Activated CD8-positive, alpha-beta memory T cell treated with anti-CD3 and anti-CD28 coated beads, Interleukin-2, amount 50 U/mL, for 1 hour (primary cell): ENCODE data around the gene HADH.
"Not testable (repeated sequence)": the region's sequence is repeated elsewhere in the genome, so short reads cannot be mapped to it uniquely, and the experiment has no call there.

Experiments used
- DNase-seq: peaks from one replicate; pipeline ENCODE4 v3.0.0-alpha.2; 2020; ENCODE audit errors: extremely low read depth

The HADH gene

GRCh38 chr4:107996949-107997788 lies 7.5 kb downstream of the HADH start:
- no peak for DNase-seq

- DNase-seq: no peak
Observed at GRCh38 chr4:107997794-107998193, 8.1 kb downstream of the HADH start.

GRCh38 chr4:107999932-108000539 lies 10.3 kb downstream of the HADH start:
- no peak for DNase-seq

GRCh38 chr4:108001540-108002135 lies 11.9 kb downstream of the HADH start:
- no peak for DNase-seq

GRCh38 chr4:108003982-108004515 lies 14.4 kb downstream of the HADH start:
- no peak for DNase-seq

GRCh38 chr4:108004646-108005045 lies 15.0 kb downstream of the HADH start:
- no peak for DNase-seq

- DNase-seq: no peak
Observed at GRCh38 chr4:108005807-108006206, 16.1 kb downstream of the HADH start.

- DNase-seq: no peak
Observed at GRCh38 chr4:108006361-108006760, 16.7 kb downstream of the HADH start.

GRCh38 chr4:108007984-108008383 lies 18.3 kb downstream of the HADH start:
- DNase-seq: no peak

GRCh38 chr4:108008721-108009120 lies 19.0 kb downstream of the HADH start:
- DNase-seq: no peak

GRCh38 chr4:108010167-108010566 lies 20.5 kb downstream of the HADH start:
- DNase-seq: no peak

- DNase-seq: not testable (repeated sequence)
Observed at GRCh38 chr4:108012382-108012781, 22.7 kb downstream of the HADH start.

- no peak for DNase-seq
Observed at GRCh38 chr4:108013327-108013726, 23.6 kb downstream of the HADH start.

- DNase-seq: no peak
Observed at GRCh38 chr4:108013955-108014354, 24.3 kb downstream of the HADH start.

GRCh38 chr4:108018040-108018883 lies 28.6 kb downstream of the HADH start:
- peak; percentile 57 for DNase-seq

- DNase-seq: no peak
Observed at GRCh38 chr4:108018884-108019187, 29.1 kb downstream of the HADH start.

GRCh38 chr4:108024085-108024877 lies 34.6 kb downstream of the HADH start:
- no peak for DNase-seq

- no peak for DNase-seq
Observed at GRCh38 chr4:108024878-108025165, 35.1 kb downstream of the HADH start.

- no peak for DNase-seq
Observed at GRCh38 chr4:108029016-108029720, 39.5 kb downstream of the HADH start.

- no peak for DNase-seq
Observed at GRCh38 chr4:108029731-108030130, 40.0 kb downstream of the HADH start.

- no peak for DNase-seq
Observed at GRCh38 chr4:108030332-108030731, 40.6 kb downstream of the HADH start.
